Measurements from ENCODE around the gene RGS6.
"Not testable (repeated sequence)": the region's sequence is repeated elsewhere in the genome, so short reads cannot be mapped to it uniquely, and the experiment has no call there.

Gene RGS6

DNA sequence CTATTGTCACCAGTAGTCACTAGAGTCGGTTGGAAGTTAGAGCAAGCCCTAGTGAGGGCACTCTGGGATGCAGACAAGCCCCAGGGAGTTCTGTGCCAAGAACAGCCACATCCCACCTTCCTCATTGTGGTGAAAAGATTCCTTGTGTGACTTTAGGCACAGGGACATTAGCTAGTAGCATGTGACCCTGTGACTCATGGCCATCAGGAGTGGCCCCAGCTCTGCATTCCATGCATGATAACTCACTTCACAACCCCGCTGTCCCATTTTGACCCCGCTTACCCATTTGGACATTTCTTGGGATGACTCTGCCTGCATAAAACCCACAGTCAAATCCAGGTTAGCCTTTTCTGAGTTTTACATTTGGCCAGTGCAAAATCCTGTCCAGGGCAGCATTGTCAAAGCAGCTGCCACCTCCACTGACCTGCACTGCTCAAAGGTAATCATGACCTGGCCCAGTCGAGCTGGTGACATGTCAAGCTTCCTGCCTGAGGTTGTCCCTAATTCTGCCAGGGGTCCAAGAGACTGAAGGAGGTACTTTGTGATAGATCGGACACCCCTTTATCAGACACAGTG, 531.1 kb downstream of the RGS6 start:
- DNase-seq: no peak

DNA sequence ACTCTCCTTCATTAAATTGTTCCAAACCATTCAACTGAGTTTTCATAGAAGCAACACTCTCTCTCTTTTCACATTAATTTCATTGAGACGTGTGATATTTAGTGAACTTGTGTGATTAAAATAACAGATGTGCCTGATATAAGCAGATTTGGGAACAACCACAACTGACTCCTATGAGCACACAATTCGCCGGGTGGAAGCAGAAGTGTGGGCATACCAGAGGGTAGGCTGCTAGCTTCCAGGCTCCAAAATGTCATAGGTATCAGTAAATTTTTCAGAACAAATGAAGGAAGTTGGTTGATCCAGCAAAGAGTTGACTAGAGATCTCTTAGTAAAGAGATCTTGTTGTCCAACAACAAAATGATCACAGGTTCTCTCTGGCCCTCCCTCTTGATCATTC, 532.0 kb downstream of the RGS6 start:
- DNase-seq: no peak

DNA sequence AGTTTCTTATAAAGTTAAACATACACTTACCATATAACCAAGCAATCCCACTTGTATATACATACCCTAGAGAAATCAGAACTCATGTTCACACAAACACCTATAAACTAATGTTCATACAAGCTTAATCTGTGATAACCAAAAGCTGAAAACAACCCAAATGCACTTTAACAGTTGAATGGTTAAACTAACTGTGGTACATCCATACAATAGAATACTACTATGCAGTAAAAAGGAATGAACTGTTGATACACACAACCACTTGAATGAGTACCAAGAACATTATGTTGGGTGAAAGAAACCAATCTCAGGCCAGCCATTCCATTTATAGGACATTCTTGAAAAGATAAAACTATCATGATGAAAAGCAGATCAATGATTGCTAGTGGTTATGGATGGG, 534.1 kb downstream of the RGS6 start:
- DNase-seq: no peak

DNA sequence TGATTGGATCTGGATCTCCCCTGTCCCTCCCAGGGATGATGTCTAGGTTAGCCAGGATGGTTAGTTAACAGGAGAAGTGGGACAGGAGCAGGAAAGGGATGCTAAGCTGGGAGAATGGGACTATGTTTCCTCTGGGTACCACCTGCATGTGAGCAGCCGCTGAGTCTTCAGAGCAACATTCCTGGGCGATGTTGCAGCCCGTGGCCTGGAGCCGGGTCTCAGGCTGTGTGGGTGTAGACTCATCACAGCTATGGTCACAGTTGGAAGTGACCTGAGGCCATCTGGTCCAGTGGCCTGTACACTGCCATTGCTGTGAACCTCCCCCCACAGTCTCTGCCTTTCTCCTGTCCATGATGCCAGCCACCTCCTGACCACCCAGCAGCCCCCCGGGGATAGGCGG, 539.1 kb downstream of the RGS6 start:
- DNase-seq: no peak

DNA sequence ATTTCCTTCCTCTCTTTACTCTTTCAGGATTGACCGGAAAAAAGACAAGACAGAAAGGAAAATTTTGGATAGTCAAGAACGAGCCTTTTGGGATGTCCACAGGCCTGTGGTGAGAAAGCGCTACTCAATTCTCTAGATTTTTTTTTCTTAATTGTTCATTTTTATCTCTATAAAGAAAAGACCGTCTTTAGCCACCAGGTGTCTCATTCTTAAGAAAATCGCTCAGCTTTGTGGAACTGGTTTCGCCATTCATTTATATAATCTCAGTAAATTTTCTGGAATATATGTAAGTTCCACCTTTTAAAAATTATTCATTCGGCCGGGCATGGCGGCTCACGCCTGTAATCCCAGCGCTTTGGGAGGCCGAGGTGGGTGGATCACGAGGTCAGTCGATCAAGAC, 540.6 kb downstream of the RGS6 start:
- no peak for DNase-seq

DNA sequence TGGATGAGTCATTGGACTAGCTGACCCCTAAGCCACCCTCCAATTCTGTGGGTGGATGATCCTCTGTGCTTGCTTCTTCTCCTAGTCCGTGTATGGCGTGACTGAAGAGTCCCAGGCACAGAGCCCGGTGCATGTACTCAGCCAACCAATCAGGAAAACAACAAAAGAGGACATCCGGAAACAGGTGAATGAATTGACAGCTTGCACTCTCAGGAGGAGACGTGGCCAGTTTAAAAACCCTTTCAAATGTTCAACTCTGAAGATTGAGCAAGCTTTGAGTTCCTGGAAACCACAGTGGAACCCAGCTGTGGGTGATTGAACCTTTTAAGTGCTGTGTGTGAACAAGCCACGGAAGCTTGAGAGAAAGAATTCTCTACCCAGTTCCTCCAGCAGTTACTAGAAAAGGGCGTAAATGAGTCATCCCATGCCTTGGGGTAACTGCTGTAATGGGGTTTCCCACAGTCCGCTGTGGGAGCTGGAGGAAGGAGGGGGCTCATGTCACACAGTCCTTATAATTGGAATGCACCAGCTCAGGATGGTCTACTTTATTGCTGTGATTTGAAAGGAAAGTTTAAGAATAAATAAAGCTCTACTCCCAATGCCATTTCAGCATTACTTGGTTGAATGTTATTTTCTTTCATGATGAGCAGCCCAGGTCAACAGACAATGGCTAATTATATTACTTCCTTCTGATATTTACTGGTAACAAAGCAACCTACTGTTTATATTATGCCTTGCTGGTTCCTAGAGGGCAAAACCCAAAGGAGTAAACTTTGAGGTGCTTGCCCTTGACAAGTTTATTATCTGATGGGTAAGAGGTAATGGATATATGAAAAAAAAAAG, 544.6 kb downstream of the RGS6 start:
- peak; percentile 61 for DNase-seq

DNA sequence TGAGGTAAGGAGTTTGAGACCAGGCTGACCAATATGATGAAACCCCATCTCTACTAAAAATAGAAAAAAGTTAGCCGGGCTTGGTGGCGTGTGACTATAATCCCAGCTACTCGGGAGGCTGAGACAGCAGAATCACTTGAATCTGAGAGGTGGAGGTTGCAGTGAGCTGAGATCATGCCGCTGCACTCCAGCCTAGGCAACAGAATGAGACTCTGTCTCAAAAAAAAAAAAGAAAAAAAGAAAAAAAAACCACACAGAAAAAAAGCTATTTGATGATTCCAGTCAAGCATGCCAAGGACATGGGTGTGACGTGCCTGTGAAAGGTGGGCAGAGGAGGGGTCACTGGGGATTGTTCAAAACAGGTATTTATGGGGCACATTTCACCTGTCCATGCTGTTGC, 545.3 kb downstream of the RGS6 start:
- DNase-seq: not testable (repeated sequence)

DNA sequence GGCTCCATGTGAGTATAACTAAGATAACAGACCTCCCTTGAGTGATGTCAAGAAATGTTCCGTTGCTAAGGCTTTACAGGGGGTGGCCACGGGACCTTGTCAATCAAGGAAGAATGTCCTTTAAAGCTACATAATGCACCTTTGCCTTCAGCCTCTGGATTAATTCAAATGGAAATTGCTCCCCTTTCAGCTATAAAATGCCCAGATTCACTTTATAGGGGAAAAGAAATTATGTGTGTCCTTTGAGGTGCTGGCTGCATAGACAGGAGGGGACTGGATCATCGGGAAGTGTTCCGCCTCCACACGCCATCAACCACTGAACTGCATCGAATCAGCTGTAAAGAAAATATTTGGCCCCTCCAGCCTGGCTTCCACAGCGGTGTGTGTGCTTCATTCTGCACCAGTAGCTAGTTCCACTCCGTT, 546.3 kb downstream of the RGS6 start:
- no peak for DNase-seq

DNA sequence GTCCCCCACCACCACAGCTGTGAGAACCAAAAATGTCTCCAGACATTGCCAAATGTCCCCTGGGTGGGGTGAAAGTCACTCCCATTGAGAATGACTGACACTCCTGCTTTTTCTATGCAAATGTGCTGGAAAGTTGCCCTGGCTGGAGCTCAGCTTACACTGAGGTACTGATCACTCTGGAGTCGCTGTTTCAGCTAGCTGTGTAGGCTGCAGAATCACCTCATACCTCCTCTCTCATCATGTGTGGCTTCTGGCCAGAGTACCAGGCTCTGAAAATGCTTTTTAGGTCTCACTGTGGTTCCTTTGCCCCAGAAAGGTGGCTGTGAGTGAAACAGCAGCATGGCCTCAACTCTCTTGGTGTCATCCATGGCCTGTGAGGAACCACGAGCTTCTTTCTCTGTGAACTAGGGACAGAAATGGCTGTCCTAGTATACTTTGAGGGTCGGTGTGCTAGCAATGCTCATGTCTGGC, 547.3 kb downstream of the RGS6 start:
- no peak for DNase-seq

DNA sequence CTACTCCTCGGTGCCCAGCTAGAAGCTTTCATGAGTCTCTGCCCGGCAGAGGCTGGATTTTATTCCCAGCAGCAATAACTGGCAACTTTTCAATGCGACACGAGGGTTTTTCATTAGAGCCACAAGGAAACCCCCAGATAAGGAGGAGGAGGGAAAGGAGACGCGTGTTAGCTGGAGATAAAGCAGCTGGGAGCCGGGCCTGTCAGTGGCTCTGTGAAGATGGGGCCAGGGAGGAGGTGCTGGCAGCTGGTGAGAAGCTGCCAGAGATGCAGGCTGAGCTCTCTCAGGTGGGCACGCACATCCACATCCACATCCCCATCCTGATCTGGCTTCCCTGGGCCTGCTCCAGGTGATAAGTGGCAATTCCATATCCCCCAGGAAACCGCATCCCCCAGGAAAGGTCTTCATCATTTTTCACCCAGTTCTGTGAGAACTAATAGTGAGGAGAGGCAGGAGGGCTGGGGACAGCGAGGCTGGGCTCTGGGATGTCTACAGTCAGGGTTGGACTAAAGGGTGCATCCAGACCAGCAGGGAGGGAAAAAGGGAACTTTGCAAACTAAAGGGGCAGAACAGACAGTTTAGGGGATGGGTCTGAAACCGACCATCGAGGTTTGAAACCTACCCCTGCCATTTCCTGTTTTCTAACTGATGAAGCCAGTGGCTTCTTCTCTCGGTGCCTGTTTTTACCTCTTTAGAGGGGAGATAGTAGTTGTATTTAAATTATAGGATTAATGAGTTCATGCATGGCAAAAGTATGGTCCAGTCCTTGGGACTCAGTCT, 548.4 kb downstream of the RGS6 start:
- no peak for DNase-seq

DNA sequence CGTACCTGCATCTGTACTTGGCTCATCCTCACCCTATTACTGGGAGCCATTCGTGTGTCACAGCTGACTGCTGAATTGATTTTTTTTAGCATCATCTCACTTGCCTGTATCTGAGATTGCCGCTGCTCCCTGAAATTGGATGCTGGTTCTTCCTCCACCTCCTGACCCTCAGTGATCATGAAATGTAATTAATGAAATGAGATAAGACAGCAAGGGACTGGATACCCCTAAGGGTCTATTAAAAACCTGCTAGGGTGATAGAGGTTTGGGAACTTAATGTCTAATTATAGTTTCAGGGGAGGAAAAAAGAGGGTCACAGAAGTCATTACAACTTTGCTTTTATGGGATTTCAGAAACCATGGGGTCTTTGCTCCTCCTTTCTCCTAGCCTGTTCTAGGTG, 551.1 kb downstream of the RGS6 start:
- no peak for DNase-seq

DNA sequence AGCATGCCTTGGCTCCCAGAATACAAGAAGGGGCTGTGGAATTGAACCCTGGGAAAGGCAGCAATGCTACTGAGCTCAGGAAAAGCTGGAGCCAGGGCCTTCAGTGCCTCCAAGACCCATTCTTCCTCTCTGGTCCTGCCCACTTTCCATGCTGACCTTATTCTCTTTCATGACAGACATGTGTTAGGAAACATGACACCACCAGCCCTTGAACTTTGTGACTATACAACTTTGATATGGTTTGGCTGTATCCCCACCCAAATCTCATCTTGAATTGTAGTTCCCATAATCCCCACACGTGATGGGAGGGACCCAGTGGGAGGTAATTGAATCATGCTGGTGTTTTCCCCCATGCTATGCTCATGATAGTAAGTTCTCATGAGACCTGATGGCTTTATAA, 553.5 kb downstream of the RGS6 start:
- no peak for DNase-seq

DNA sequence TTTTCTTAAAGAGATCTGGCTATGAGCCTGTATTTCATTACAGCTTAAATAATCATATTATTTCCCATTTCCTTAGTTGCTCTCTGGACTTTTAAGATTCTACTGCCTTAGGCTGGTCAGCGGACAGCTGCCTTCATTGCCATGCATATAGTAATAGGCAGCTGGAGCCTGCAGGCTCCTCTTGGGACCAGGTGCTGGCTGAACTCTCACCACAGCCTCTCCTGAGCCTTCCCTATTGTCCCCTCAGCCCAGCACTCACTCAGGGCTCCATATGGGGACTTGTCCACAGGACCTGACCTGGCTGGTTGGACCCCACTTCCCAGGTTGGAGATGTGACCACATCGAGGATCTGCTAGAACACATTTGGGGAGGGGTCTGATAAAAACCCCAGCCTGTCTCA, 556.3 kb downstream of the RGS6 start:
- DNase-seq: no peak

DNA sequence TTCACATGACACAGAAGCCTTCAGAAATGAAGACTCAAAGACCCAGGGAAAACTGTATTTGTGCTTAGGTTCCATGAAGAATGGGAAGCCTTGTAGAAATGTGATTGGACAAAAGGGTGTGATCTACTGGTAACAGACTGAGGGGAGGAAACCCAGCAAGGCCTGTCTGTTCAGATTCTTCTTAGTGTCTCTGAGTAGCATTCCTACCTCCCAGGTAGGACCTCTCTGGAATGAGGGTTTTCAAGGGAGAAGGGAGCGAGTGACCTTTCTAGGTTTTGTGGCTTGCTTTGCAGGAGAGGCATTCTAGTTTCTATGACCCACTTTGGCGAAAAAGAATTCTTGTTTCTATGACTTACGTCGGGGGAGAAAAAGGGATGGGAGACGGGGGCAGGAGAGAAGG, 560.0 kb downstream of the RGS6 start:
- no peak for DNase-seq

DNA sequence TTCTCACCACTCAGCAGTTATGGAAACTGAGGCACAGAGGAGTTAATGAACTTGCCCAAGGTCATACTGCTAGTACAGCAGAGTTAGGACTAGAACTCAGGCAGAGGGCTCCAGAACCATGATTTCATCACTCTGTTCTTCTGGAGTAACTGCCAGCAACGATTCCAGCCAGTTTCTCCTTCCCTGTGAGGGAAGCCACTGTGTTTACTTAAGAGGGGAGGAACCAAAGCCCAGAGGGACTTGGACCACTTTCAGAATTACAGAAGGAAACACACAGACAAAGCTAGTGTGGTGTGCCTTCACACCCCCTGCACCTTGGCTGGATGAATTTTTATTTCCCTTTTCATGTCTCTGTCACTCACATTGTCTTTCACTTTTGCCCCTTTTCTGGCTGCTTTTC, 563.4 kb downstream of the RGS6 start:
- no peak for DNase-seq

DNA sequence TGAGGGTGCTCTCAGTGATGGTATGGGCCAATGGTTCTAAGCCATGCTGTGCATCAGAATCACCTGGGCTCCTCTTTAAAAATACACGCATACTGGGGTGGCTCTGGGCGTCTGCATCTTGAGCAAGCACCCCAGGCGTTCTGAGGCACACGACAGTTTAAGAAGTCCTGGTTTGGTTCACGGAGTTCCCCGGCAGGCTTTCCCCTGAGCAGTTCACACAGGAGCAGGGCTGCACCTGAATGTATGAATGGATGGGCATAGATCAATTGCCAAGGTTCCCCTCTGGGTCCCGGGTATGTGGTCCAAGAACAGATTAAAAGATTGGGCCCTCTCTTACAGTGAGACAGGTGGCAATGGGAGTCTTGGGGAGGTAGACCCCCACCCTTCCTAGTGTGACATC, 566.4 kb downstream of the RGS6 start:
- DNase-seq: no peak

DNA sequence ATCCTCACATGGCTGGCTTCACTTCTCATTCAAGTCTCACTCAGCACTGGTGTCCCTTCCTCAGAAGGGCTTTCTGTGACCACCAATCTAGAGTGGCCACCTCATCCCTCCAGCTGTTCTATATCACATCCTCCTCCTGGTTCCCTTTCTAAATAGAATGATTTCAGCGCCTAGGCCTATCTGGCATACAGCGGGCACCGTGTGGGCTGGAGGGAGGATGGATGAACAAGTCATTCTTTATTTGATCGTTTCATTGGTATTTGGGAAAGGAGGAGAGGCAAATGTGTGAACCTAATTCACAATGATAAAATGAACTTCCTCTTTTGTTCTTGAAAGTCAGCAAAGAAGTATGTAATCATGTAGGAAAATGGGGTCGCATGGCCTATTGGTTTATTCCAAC, 567.5 kb downstream of the RGS6 start:
- DNase-seq: no peak

DNA sequence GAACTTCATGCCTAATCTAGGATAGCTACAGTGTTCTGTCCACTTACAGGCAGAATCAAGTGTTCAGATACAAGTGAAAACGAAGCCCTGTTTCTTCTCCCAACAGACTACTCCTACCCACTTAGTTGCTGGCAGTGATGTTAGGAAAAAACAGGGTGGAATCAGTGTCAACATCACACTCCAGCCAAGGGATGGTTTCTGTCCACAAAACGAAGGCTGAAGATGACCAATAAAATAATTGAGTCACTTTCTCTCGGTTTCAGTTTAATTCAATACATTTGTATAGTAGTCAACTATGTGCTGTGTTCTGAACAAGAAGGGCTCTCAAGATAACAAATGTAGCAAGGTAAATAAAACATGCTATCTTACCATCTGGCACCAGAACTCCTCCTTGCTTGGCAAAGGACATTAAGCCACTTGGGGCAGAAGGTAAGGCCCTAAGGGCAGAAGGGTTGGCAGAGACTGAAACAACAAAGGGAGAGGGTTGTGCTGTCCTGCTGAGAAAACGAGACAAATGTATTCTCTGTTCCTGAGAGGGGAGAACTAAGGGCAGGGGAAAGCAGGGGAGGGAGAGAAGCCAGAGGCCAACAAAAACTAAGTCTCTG, 568.1 kb downstream of the RGS6 start:
- DNase-seq: no peak

DNA sequence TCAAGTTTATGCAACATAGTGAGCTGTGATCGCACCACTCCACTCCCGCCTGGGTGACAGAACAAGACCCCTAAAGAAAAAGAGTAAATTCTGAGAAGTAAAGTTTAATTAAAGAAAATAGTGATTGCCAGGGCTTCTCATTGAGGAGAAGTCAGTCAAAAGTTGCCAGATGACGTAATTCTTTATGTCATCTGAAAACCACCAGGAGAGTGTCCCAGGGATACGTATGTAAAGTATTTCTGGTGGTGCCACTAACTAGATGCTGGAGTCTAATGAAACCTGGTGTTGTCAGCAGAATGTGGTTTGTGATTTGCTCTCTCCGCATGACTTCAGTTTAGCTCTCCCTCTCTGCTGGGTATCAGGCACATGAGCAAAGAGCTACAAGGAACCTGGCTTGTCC, 569.2 kb downstream of the RGS6 start:
- no peak for DNase-seq

DNA sequence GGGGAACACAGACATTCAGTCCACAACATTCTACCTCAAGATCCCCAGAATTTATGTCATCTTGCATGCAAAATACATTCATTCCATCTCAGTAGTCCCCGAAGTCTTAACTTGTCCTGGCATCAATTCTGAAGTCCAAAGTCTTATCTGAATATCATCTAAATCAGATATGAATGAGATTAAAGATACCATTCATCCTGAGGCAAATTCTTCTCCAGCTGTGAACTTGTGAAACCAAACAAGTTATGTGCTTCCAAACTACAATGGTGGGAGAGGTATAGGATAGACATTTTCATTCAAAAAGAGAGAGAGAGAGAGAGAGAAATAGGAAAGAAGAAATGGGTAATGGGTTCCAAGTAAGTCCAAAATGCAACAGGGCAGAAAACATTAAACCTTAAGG, 571.0 kb downstream of the RGS6 start:
- no peak for DNase-seq

DNA sequence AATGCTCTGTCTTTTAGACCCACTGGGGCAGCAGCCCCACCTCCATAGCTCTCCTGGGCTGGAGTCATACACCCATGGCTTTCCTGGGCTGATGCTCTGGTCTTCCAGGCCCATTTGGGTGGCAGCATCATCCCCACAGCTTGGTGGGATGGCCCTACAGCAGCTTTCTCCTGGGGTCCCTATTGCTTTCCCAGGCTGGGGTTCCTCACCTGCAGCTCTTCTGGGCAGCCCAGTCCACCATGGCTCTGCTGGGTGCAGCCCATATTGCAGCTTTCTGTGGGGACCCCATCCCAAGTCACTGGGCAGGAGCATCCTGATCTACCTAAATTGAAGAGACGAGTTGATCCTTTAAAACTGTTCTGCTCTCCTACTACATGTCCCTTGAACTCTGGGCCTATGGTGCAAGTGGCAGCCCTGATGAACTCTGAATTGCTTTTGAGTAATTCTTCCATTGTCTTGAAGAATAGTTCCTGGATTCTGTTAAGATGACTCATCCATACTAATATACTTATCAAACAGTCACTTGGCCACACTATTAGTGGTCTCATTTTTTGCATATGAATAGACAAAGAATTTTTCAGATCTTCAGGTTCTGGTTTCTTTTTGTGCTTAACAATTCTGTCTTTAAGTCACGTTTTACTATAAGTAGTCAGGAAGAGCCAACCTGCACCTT, 571.6 kb downstream of the RGS6 start:
- no peak for DNase-seq

DNA sequence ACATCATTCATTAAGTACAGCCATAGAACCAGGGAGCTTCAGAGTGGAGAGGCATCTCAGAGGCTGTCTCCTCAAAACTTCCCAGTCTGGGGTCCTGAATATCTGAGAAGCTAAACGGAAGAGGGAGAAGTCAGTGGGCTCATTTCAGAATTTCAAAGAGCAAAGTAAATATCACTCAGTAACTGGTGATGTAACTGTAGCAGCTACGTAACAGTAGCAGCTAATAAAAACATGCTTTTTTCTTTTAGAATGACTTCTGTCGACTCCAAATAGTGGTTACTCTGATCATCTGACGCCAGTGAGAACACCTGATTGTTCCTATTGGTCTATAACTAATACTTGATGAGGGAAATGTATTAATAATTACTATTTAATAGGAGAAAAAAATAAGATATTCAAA, 578.3 kb downstream of the RGS6 start:
- DNase-seq: no peak

DNA sequence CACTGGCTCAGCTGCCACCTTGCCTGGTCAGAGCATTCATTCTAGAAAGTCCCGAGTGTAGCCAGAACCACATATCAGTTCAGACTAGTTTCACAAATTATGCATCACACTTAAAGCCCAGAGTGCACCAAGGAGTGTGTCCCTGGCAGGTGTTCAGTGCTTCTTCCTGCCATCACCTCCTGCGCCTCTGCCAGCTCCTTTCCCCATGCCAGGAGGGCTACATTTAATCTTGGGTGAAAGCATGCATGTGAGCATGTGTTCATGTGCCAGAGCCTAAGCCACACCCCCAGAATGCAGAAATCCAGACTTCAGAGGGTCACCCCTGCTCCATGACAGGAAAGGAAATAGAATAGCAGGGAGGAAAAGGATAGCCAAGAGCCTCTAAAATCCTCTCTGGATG, 580.1 kb downstream of the RGS6 start:
- no peak for DNase-seq

Measured in CD4-positive, alpha-beta T cell treated with Interleukin-6 for 4 hours (primary cell).